Left kidney (tissue), 2 donors: ENCODE results near the gene POLR2L. TPM values are rescaled to one million over a fixed set of nuclear protein-coding genes. Genes with fewer than 3 reads are reported as not detected.

Experiments used
- DNase-seq: peaks from one replicate; pipeline ENCODE4 v3.0.0-alpha.2; 2013
- polyA plus RNA-seq: library from polyadenylated mRNA; unstranded; fragments of 120-200 nt; gene quantifications from one replicate; pipeline ENCODE4 v1.2.1, GENCODE V29; 2013; ENCODE audit not compliant: insufficient read length

POLR2L gene
- polyA plus RNA-seq, 1 donor = 71.9 TPM

DNA sequence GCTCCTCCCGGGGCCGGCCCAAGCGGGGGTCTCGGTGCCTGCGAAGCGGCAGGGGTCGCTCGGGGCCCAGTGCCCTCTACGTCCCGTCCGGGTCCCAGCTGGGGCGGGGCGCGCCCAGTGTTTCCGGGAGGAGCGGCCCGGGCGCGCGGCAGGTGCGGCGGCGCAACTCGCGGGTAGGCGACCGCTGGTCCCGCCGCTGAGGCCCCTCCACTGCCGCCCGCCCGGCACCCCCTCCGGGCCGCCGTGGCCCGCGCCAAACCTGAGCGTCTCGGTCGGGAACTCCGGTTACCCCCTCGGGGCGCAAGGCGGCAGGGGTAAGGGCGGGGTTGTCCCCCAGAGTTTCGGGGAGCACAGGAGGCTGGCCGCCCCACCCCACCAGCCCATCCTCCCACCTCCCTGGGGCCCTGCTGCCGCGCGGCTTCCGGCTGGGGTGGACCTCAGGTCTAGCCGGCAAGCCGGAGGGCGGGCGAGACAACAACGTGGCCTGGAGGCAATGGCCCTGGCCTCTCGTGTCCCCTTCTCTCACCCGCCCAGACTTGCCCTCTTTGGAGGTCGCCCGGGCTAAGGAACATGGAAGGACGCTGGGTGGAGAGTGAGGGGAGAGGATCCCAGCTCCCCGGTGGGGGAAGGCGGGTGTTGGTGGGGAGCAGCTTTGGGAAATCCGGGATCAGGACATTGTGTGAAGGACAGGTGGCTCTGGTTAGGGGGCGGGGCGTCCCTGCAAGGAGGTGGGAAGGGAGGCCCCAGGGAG is 15.0 kb downstream of the POLR2L start:
- DNase-seq = no peak

DNA sequence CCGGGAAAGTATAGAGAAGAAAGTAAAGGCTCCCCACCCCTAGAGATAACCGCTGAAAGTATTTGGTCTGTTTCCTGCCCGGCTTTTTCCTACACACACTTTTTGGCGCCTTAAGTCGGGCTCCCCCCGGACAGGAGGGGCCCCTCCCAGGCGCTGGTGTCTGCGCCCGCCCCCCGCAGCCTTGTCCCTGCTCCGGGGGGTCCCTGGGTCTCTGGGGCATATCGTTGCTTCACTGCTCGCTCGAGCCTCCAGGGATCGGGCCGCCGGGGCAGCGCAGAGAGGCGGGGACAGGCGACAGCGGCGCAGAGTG is 15.5 kb downstream of the POLR2L start:
- no peak for DNase-seq

DNA sequence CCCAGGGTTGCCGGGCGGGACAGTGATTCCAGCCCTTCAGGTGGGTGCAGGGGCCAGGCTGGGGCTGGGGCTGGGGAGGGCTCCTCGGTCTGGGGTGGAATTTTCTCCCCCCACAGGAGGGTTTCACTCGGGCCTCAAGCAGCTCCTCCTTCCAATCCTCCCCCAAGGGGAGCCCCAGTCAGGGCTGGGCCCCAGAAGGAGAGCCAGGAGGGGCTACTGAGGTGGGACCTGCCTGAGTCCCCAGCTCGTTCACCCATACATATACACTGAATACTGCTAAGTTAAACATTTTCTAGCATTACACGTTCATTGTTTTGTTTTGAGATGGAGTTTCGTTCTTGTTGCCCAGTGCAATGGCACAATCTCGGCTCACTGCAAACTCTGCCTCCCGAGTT is 16.1 kb downstream of the POLR2L start:
- DNase-seq = no peak

DNA sequence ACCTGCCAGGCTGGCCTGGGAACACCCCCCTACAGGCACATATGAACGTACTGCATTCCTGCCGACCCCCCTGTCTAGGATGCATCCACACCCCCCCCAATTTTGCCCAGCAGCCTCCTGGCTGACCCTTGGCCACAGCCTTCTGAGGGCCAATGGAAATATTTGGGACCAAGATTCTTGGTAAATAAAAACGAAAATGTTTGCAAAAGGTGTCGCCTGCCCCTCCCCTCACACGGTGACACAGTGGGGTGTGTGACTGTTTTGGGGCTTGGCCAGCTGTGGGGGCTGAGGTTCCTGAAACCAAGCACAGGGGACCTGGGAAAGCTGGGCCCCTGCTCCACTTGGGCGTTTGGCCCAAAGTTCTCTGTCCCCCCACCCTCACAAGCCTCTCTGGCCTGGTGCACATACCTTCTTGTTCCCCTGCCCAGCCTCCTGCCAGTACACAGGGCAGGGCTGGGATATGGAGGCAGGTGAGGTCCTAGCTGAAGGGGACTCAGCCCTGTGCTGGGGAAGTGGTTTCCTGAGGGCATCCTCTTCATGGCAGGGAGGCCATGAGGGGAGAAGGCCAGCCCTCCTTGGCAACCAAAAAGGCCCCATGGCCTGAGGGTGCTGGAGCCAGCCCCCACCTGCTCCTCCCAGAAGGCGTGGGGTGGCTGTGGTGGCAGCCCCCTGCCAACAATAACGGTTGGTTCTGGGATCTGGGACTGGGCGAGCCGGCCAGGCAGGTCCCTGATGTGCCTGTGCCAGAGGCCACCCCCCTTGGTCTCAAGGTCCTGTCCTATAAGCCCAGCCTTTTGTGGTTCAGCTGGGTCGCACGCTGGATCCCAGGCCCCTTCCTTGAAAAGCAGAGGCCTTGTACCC is 16.7 kb downstream of the POLR2L start:
- DNase-seq = no peak

DNA sequence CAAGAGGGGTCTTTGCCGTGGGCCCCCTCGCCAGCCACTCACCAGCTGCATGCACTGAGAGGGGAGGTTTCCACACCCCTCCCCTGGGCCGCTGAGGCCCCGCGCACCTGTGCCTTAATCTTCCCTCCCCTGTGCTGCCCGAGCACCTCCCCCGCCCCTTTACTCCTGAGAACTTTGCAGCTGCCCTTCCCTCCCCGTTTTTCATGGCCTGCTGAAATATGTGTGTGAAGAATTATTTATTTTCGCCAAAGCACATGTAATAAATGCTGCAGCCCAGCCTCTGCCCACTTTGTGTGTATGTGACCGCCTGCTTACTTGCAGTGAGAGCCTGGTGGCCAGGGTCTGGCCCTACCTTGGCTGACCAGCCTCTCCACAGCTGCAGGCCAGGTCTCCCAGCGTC is 17.4 kb downstream of the POLR2L start:
- DNase-seq = no peak

DNA sequence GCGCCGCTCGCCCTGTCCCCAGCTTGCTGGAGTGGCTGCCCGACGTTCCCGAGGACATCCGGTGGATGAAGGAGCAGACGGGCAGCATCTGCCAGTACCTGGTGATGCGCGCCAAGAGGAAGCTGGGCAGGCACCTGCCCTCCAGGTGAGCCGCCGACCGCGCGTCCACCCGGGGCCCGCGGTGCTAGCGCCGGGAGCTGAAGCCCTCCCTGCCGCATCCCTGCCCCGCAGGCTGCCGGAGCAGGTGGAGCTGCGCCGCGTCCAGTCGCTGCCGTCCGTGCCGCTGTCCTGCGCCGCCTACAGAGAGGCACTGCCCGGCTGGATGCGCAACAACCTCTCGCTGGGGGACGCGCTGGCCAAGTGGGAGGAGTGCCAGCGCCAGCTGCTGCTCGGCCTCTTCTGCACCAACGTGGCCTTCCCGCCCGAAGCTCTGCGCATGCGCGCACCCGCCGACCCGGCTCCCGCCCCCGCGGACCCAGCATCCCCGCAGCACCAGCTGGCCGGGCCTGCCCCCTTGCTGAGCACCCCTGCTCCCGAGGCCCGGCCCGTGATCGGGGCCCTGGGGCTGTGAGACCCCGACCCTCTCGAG is 17.9 kb downstream of the POLR2L start:
- no peak for DNase-seq

DNA sequence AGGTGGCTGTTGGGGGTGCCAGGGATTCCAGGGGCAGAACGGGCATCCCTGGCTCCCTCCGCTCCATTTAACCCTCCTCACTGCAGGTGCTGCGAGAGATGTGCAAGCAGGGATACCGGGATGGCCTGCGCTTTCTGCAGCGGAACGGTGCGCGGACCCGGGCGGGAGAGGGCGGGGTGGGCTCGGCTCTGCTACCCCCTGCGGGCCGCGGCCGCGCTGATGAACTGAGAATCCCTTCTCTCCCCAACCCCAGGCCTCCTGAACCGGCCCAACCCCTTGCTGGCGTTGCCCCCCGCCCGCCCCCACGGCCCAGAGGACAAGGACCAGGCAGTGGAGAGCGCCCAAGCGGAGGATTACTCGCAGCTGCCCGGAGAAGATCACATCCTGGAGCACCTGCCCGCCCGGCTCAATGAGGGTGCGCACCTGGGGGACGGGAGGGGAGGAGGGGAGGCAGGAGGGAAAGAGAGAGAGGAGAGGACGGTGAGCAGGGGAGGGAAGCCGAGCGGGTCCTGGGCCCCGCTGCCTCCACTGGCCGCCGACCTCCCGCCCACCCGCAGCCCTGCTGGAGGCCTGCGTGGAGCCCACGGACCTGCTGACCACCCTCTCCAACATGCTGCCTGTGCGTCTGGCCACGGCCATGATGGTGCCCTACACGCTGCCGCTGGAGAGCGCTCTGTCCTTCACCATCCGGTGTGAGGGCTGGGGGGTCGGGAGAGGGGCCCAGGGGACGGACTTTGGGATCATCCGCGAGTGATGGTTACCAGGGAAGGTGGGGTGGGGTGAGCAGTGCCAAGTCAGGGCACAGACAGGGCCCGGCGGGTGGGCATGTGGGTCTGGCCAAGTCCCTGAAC is 18.7 kb downstream of the POLR2L start:
- DNase-seq = no peak

DNA sequence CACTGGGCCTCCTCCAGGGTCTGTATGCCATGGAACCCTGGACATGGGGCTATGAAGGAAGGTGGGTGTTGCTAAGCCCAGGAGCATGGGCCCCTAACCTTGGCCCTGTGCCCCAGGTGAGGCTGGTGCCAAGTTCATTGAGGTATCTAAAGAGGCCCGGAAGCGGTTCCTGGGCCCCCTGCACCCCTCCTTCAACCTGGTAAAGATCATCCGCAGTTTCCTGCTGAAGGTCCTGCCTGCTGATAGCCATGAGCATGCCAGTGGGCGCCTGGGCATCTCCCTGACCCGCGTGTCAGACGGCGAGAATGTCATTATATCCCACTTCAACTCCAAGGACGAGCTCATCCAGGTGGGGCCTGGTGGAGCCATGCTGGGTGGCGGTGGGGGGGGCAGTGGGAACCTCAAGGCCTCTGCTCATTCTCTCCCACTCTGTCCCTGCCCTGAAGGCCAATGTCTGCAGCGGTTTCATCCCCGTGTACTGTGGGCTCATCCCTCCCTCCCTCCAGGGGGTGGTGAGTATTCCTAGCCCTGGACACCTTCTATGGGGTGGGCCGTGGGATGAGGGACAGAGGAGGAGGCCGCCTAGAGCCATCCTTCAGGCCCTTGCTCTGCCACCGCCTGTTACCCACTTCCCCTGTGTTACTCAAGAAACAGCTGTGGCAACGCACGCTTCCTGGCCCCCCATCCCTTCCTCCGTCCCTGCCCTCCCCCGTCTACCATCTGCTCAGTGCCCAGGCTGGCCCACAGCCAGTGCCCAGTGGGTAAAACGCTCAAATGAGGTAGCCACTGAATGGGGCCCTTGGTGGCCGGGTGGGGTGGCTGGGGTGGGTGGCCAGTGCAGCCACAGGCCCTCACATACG is 20.6 kb downstream of the POLR2L start:
- DNase-seq = no peak

DNA sequence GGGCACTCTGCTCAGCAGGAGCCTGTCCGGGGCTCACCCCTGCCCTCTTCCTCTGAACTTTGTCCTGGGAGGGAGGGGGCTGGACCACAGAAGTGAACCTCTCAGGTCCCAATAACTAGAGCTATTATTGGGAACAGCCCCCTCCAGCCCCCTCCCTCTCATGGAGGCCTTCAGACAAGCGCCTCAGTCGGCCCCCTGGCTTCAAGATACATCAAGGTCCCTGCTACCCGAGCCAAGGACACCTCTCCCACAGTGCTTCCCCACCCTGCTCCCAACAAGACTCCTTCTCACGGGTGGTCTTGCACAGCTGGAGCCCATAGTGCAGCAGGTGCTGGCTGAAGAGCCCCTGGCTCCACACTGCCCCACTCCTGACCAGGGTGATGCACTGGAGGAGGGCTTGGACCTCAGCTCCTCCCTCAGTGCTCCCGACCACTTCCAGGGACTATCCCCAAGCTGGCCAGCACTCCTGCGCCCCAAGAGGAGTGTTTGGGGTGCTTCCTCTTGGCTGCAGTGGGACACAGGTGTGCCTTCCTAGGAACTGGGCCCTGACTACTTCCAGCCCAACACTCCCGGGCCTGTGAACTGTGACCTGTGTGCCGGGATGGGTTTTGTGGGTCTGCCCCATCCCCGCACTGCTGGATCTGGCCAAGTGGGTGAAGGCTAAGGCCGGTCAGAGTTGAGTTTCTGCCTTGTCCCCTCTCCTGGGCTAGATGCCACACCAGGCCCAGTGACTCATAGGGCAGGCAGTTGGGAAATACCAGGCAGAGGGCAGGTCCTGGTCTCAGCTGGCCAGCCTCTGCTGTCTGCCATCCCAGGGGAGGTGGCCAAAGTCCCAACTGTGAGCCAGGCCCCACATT is 21.4 kb downstream of the POLR2L start:
- no peak for DNase-seq

DNA sequence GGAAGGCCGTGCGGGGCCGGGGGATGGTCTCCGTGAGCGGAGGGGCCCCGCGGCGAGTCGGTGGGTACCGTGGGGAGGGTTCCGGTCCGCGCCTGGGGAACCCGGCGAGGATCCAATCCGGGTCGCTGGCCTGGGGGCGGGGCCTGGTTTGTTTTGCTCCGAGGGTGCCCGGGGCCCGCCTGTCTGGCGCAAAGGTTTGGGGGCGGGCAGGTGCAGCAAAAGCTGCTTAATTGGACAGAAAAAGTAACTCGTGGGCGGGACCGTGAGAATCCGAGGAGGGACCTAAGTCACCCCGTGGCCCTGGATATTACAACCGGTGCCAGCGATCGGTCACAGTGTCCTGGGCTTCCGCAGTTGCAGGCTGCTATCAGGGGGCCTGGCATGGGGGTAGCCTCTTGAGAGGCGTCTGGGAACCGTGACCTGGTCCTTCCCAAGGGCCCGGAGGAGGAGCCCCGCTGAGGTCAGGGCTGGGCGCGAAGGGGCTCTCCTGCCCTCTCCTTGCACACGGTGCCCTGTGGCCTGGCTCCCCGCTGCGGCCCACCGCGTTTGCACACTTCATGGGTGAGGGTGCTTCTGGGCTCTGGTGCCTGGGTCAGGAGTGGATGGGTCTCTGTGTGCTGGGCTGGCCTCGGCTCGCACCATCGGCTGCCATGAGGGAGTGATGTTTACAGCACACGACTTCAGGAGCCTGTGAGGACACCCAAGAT is 22.2 kb downstream of the POLR2L start:
- no peak for DNase-seq

DNA sequence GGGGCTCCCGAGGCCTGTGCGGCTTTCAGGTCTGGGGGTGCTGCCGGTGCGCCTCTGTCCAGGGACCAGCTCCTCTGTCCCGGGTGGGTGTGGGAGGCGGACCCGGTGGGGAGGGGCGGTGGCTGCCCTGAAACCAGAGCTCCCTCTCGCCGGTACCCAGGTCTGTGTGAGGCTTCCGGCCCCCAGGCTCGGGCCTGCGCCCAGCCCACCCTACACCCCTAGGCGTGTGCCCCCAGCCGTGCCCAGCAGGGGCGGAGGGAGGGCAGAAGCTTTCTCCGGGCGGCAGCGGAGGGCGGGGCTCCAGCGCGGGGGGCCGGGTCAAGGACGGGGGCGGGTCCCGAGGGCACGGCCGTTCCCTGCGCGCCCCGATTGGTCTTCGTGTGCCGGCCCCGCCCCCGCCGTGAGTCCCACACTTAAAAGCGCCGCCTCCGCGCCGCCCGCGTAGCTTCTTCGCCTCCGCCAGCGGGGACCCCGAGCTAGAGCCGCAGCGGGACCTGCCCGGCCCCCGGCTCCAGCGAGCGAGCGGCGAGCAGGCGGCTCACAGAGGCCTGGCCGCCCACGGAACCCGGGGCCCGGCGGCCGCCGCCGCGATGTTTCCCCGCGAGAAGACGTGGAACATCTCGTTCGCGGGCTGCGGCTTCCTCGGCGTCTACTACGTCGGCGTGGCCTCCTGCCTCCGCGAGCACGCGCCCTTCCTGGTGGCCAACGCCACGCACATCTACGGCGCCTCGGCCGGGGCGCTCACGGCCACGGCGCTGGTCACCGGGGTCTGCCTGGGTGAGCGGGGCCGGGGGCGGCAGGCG is 23.0 kb downstream of the POLR2L start:
- DNase-seq = peak; percentile 86

DNA sequence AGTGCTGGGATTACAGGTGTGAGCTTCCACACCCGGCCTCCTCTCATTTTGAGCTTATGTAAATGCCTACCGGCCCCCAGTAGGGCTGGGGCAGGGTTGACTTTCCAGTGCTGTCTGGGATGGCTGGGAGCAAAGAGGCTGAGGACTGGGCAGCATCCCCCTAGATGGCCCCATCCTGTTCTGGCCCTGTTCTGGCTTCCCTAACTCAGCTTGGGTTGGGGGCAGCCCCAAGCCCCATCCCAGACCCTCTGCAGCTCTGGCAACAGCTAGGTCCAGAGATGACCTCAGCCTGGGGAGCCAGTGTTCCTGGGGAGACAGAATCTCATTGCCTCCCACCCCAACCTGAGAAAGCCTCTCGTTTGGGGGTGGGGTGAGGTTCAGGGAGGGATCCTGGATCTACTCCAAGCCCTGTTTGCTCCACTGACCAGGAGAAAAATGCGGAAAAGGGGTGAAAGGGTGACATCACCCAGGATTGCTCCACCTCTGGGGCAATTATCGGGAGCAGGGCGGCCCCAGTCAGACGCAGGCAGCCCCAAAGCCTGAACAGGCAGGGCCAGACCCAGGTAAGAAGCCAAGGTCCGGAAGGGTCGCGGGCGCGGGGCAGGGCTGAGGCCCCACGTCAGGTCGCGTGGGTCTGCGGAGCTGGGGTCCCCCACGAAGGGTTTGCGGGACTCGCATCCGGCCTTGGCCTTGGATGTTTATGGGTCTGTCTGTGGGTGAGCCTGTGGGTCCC is 23.8 kb downstream of the POLR2L start, which contains the start of gene PNPLA2:
TSS of gene PNPLA2 (plus strand) at position 519 of the 733 bp plus-strand sequence. CDS start 805 bp downstream, outside the sequence.
- DNase-seq = no peak

DNA sequence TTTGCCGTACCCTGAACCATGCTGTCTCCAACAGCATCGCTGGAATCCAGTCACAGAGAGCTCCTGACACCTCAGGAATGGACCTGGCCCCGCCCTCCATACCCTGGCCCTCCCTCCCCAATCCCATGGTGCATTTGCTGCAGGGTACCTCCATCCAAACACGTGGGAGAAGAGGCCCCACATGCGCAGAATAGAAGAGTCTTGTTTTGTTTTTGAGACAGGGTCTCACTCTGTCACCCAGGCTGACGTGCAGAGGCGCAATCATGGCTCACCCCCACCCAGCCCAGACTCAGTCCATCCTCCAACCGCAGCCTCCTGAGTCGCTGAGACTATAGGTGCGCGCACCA is 25.9 kb downstream of the POLR2L start:
- DNase-seq = no peak

DNA sequence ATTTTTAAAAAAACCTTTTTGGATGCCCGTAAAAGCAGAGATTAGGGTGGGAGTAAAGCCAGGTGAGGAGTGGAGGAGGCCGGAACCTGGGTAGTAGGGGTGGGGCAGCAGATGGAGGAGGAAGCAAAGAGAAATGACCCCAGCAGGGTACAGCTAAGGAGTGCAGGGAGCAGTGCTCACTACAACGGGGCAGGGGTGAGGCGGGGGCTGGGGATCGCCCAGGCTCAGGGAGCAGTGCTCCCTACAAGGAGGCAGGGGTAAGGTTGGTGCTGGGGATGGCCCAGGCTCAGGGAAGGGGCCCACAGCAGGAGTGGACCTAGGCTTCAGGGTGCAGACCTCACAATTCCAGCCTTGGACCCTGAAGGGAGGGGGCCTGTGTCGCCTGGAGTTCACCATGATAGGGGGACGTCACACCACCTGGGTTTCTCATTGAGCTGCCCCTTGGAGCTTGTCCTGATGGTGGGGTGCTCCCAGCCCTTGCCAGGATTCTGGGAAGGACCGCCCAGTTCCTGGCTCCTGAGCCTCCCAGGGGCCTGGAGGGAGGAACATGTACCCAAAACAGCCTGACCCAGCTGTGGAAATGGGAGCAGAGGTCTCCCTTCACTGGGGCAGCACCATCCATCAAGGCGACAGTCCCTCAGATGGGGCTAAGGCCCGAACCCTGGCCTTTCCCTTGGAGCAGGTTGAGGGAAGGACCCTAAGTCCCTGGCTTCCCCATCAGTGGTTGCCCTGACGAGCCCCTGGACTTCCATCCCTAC is 26.5 kb downstream of the POLR2L start:
- no peak for DNase-seq

DNA sequence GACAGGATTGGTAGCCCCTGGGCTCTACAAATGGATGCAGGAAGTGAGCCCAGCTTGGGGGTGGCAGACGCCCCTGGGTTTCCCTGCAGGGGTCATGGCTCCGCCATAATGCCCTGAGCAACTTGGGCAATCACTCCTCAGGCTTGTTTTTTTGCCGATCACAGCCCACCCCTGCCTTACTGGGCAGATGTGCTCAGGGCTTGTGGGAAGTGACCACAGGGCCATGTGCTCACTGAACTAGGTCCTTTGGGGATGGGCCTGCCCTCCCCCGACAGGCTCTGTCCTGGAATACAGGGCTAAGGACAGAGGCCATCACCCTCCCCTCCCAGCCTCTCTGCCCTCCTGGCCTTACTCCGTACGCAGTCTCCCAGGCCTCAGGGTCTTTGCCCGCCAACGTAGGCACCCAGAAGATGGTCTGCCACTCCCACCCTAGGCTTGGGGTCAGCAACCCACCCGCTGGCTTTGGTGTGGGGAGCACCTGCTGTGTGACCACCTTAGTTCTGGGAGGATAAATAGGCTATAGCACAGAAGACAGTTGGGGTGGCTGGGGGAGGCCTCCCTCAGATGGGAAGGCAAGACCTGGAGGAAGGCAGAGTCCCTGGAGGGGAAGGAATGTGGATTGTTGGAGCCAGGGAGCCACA is 28.8 kb downstream of the POLR2L start:
- no peak for DNase-seq

DNA sequence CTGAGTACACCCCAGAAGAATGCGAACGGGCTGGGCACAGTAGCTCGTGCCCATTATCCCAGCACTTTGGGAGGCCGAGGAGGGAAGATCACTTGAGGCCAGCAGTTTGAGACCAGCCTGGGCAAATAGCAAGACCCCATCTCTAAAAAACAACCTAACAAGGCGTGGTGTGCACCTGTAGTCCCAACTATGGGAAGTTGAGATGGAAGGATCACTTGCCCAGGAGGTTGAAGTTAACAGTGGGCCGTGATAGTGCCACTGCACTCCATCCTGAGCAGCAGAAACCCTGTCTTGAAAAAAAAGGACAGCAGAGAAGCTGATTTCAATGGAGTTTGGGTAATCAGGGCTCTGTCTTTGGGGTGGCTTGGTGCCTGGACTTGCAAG is 29.3 kb downstream of the POLR2L start:
- no peak for DNase-seq

DNA sequence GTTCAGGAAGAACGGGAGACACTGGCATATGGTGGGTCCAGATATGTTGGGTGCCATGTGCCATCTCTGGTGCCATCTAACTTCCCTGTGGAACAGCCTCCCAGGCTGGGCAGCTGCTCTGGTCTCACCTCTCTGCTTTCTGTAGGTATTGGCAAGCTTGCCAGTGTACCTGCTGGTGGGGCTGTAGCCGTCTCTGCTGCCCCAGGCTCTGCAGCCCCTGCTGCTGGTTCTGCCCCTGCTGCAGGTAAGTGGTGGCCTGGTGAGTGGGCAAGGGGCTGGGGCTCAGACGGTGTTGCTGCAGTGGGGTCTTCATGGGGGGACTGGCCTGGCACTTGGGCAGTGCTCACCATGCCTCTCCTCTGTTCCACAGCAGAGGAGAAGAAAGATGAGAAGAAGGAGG is 29.9 kb downstream of the POLR2L start:
- no peak for DNase-seq
